A673 (cell line): ENCODE measurements around the gene SGO2. TPM values are rescaled to one million over a fixed set of nuclear protein-coding genes. Genes with fewer than 3 reads are reported as not detected.

ENCODE experiments used
- BruUV-seq: library from RNA; stranded (reverse); fragments of 400-500 nt; replicated peaks from 2 replicates; lab custom pipeline; 2021; lab: Mats Ljungman, UMichigan
- CTCF ChIA-PET: fragments of 300-600 bp; sonication (Branson Sonifier 250); formaldehyde crosslinking; loops from one replicate; lab custom pipeline; 2022; ENCODE audit warnings: antibody characterized with exemption; lab: Charles Lee
- POLR2A ChIA-PET: fragments of 300-600 bp; sonication (Branson Sonifier 250); formaldehyde crosslinking; loops from one replicate; lab custom pipeline; 2022; ENCODE audit warnings: antibody characterized with exemption; ENCODE audit not compliant: low non-redundant PET; lab: Charles Lee
- DNase-seq: peaks from one replicate; pipeline ENCODE4 v3.0.0-alpha.2; 2015; ENCODE audit warnings: low spot score
- H3K27ac ChIP-seq: fragments of 200-600 bp; sonication (generic); 2 replicates; pipeline ENCODE4 v1.5.1; 2016; ENCODE audit warnings: mixed run types, low read depth, mild to moderate bottlenecking, mixed read lengths, antibody characterized with exemption, low read length; ENCODE audit not compliant: poor library complexity, severe bottlenecking
- H3K27me3 ChIP-seq: fragments of 200-600 bp; sonication (generic); replicated peaks from 2 replicates; pipeline ENCODE4 v1.6.1; 2017; ENCODE audit warnings: mixed run types, low read depth, mild to moderate bottlenecking, mixed read lengths, antibody characterized with exemption, low read length; ENCODE audit not compliant: insufficient read depth, poor library complexity
- H3K36me3 ChIP-seq: fragments of 200-600 bp; sonication (generic); 2 replicates; pipeline ENCODE4 v1.6.1; 2016; ENCODE audit warnings: mixed run types, mild to moderate bottlenecking, mixed read lengths, antibody characterized with exemption, low read length; ENCODE audit not compliant: insufficient read depth, poor library complexity, severe bottlenecking
- H3K4me1 ChIP-seq: fragments of 200-600 bp; sonication (generic); 2 replicates; pipeline ENCODE4 v1.6.1; 2017; ENCODE audit warnings: mixed run types, mild to moderate bottlenecking, mixed read lengths, antibody characterized with exemption, low read length; ENCODE audit not compliant: insufficient read depth, poor library complexity, severe bottlenecking
- H3K4me3 ChIP-seq: fragments of 200-600 bp; sonication (generic); 2 replicates; pipeline ENCODE4 v1.5.1; 2016; ENCODE audit warnings: low read depth, mixed run types, mild to moderate bottlenecking, mixed read lengths, low read length; ENCODE audit not compliant: poor library complexity, severe bottlenecking
- H3K9me3 ChIP-seq: fragments of 200-600 bp; sonication (generic); 2 replicates; pipeline ENCODE4 v1.6.1; 2016; ENCODE audit warnings: mixed run types, low read depth, mild to moderate bottlenecking, mixed read lengths, antibody characterized with exemption, low read length; ENCODE audit not compliant: poor library complexity, severe bottlenecking
- EZH2 ChIP-seq: fragments of 200-600 bp; sonication (generic); IDR thresholded peaks from 2 replicates; pipeline ENCODE4 v1.6.1; 2017; ENCODE audit warnings: borderline replicate concordance, low read depth, mild to moderate bottlenecking, mixed read lengths, antibody characterized with exemption, low read length; ENCODE audit not compliant: poor library complexity, severe bottlenecking
- intact Hi-C: fragments of 100-400 bp; cut with micrococcal nuclease; formaldehyde crosslinking; loops from one replicate; pipeline ENCODE4 v1.10.0; 2022; ENCODE audit not compliant: unreplicated experiment
- total RNA-seq: library from RNA; stranded (reverse); gene quantifications from 2 replicates; pipeline ENCODE4 v1.2.3, GENCODE V29; 2021
- TF ChIP-seq, protein P1 (sequence below): fragments of 300-800, 200-600 bp; sonication (generic); conservative IDR thresholded peaks from 2 replicates; pipeline ENCODE4 v1.5.1; 2017; ENCODE audit warnings: low read depth, mild to moderate bottlenecking, antibody characterized with exemption, low read length, moderate library complexity, mixed read lengths

SGO2 gene
- total RNA-seq, 1 experiment from 2014 or later = 37.3 TPM

- DNase-seq = no peak
- no peaks in the 10 kb centered on the region for H3K4me1 ChIP-seq
- intact Hi-C loops = no loop called here
- CTCF ChIA-PET = no interaction called here
- H3K9me3 ChIP-seq = no peaks in the 10 kb centered on the region
- peaks cover 6% of the 10 kb centered on the region for H3K27me3 ChIP-seq
- POLR2A ChIA-PET = no interaction called here
- peaks cover 13% of the 10 kb centered on the region for H3K36me3 ChIP-seq
- no peak overlapping the region for H3K4me3 ChIP-seq
- BruUV-seq = no TSS peak
- no peak overlapping the region for H3K27ac ChIP-seq
- TF ChIP-seq, protein P1, sequence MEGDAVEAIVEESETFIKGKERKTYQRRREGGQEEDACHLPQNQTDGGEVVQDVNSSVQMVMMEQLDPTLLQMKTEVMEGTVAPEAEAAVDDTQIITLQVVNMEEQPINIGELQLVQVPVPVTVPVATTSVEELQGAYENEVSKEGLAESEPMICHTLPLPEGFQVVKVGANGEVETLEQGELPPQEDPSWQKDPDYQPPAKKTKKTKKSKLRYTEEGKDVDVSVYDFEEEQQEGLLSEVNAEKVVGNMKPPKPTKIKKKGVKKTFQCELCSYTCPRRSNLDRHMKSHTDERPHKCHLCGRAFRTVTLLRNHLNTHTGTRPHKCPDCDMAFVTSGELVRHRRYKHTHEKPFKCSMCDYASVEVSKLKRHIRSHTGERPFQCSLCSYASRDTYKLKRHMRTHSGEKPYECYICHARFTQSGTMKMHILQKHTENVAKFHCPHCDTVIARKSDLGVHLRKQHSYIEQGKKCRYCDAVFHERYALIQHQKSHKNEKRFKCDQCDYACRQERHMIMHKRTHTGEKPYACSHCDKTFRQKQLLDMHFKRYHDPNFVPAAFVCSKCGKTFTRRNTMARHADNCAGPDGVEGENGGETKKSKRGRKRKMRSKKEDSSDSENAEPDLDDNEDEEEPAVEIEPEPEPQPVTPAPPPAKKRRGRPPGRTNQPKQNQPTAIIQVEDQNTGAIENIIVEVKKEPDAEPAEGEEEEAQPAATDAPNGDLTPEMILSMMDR = no peak
- no peak for TF ChIP-seq EZH2
These were observed 19.3 kb upstream of the SGO2 start for GRCh38 chr2:200506679-200507078.

- Histone ChIP-seq H3K9me3 (no peaks in the 10 kb centered on the region), H3K27me3 (peaks cover 11% of the 10 kb centered on the region), H3K27ac (no peak overlapping the region), H3K4me1 (no peaks in the 10 kb centered on the region), H3K36me3 (peaks cover 13% of the 10 kb centered on the region), H3K4me3 (no peak overlapping the region)
- DNase-seq = no peak
- ChIA-PET CTCF (no interaction called here), POLR2A (no interaction called here)
- no peak for TF ChIP-seq EZH2
- TF ChIP-seq, protein P1 = no peak
- BruUV-seq = no TSS peak
- intact Hi-C loops = no loop called here
These were observed 18.8 kb upstream of the SGO2 start for GRCh38 chr2:200507179-200507578.

DNA sequence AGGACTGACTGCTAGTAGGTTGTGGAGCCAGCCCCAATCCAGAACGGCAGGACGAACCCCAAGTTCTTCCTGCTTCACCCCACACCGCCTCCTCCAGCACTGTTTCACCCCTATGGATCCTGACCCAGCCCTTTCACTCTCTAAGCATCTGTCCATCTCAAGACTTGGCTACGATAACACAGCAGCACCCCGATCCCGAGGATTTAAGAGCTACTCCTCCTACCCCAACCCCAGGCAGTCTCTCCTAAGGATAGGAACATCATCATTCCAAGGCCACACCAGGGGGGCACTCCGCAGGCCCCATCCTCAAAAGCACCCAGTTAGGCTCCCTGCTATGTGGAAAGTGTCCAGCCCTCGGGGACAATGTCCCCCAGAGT lies 16.8 kb upstream of the SGO2 start:
- Histone ChIP-seq H3K4me3 (peak overlapping the region; percentile 72), H3K27ac (peak overlapping the region; percentile 65), H3K36me3 (peaks cover 5% of the 10 kb centered on the region), H3K27me3 (peaks cover 29% of the 10 kb centered on the region), H3K4me1 (no peaks in the 10 kb centered on the region), H3K9me3 (no peaks in the 10 kb centered on the region)
- intact Hi-C loops = no loop called here
- TF ChIP-seq, protein P1 = no peak
- no peak for TF ChIP-seq EZH2
- CTCF ChIA-PET = no interaction called here
- BruUV-seq = no TSS peak
- POLR2A ChIA-PET = no interaction called here
- no peak for DNase-seq
